Measurements from ENCODE around the gene EFNB2. TPM values are rescaled to one million over a fixed set of nuclear protein-coding genes. Genes with fewer than 3 reads are reported as not detected.

The EFNB2 gene
- total RNA-seq, 2 donors from 2014 or later, result not detected

DNA sequence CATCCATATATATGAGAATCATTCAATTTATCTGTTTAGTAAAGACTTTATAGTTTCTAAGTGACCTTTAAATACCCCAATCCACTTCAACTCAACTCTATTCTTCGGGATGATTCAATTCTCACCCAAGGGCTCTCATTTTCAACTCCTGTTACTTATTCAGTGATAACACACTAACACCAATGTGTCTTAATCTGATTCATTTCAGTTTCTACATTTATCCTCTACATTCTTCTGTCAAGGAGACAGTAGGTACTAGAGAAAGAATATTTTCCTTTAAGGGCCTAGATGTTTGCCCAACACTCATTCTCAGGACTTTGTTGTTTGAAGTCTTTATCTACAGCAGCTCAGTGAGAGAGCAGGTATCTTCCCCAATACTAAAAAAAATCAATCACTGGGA lies 25.4 kb upstream of the EFNB2 start:
- peak; percentile 74 to 84 for ATAC-seq
- H3K27ac Mint-ChIP-seq, result peak overlapping the region; percentile 60 to 69
- peaks cover 18 to 27% of the 10 kb centered on the region in 2 donors for H3K36me3 Mint-ChIP-seq
- no peak for DNase-seq (ENCODE audit: low spot score in 2 of 2)
- no peaks in the 10 kb centered on the region for H3K9me3 Mint-ChIP-seq

DNA sequence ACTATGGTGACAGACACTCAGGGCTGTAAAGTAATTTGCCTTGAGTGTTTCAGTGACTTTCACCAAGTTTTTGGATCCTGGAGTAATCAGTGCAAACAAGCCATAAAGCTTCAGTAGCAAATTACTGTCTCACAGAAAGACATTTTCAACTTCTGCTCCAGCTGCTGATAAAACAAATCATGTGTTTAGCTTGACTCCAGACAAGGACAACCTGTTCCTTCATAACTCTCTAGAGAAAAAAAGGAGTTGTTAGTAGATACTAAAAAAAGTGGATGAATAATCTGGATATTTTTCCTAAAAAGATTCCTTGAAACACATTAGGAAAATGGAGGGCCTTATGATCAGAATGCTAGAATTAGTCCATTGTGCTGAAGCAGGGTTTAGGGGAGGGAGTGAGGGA lies 23.1 kb upstream of the EFNB2 start:
- H3K9me3 Mint-ChIP-seq, result no peaks in the 10 kb centered on the region
- peaks cover 20 to 39% of the 10 kb centered on the region in 2 donors for H3K36me3 Mint-ChIP-seq
- H3K27ac Mint-ChIP-seq, result peak overlapping the region in 1 of 2 donors; percentile 33
- no peak for DNase-seq (ENCODE audit: low spot score in 2 of 2)
- ATAC-seq, result no peak

- ATAC-seq, result no peak
- peaks cover 28 to 47% of the 10 kb centered on the region in 2 donors for H3K36me3 Mint-ChIP-seq
- no peaks in the 10 kb centered on the region for H3K9me3 Mint-ChIP-seq
- no peak overlapping the region for H3K27ac Mint-ChIP-seq
- DNase-seq (ENCODE audit: low spot score in 2 of 2), result no peak
Measured at GRCh38 chr13:106555631-106556328, 20.3 kb upstream of the EFNB2 start.

DNA sequence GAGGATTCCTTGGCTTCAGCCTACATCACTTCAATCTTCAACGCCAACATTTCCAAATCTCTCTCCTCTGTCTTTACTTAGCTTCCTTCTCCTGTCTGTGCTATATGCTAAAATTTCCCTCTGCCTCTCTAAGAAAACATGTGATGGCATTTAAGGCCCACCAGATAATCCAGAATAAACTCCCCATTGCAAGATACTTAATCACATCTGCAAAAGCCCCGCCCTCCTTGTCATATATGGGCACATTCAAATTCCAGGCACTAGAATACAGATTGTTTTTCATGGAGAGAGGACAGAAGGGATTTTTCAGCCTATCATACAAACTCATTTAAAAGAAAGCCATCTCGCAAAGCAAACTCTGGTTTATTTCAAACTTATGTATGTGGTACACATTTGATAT lies 16.3 kb upstream of the EFNB2 start:
- DNase-seq (ENCODE audit: low spot score in 2 of 2) (no peak), ATAC-seq (no peak)
- Mint-ChIP-seq H3K36me3 (peaks cover 25 to 28% of the 10 kb centered on the region in 2 donors), H3K27ac (no peak overlapping the region), H3K9me3 (no peaks in the 10 kb centered on the region)

GRCh38 chr13:106551350-106551749 lies 15.9 kb upstream of the EFNB2 start:
- H3K27ac Mint-ChIP-seq, result no peak overlapping the region
- no peak for ATAC-seq
- DNase-seq (ENCODE audit: low spot score in 2 of 2), result no peak
- peaks cover 25 to 26% of the 10 kb centered on the region in 2 donors for H3K36me3 Mint-ChIP-seq
- H3K9me3 Mint-ChIP-seq, result no peaks in the 10 kb centered on the region

DNA sequence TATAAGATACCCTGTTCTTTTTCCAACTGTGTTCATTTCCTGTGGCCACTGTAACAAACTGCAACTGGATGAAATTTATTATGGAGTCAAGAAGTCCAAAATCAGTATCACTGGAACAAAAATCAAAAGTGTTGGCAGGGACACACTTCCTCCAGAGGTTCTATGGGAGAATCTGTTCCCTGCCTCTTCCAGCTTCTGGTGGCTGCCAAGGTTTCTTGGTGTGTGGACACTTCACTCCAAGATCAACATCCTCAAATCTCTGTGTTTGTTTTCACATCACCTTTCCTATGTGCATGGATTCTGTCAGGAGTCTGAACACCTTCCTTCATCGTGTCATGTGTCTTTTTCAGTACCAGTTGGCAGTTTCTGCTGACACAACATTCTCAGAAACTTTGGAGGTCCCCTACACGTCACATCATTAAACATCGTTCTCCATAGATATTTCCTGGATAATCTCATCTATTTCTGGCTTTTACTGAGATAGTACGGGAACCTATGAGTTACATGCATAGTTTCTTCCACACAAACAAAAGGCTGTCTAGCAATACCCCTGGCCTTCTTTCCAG lies 15.2 kb upstream of the EFNB2 start:
- DNase-seq (ENCODE audit: low spot score in 2 of 2) (no peak), ATAC-seq (no peak)
- Mint-ChIP-seq H3K9me3 (no peaks in the 10 kb centered on the region), H3K27ac (peak overlapping the region in 1 of 2 donors; percentile 12), H3K36me3 (peaks cover 19 to 20% of the 10 kb centered on the region in 2 donors)

DNA sequence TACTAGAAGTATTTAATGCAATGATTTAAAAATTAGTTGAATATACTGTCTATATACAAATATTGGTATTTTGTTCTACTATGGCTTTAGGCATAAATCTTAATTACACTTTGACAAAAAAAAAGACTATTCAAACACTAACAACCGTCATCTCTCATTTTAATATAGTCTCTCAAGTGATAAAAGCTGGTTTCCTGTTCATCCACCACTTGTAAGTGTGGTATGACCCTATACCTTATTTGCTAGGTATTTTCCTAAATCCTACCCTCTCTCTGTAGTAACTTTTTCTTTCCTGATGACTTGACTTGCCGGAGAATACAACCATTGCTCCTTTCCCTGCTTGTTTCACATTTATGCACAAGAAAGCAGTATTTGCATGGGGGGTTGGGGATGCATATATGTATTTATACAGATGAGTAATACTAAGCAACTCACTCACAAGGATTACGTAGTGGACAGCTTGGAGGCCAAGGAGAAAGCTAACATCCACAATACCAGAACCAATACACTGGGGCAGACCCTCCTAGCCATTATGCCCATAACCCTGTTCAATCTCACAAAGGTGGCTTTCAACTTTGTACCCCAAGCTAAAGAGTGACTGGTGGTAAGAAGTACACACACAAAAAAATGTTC lies 12.7 kb upstream of the EFNB2 start:
- Mint-ChIP-seq H3K36me3 (peaks cover 9 to 12% of the 10 kb centered on the region in 2 donors), H3K9me3 (no peaks in the 10 kb centered on the region), H3K27ac (no peak overlapping the region)
- ATAC-seq (no peak), DNase-seq (ENCODE audit: low spot score in 2 of 2) (no peak)

- DNase-seq (ENCODE audit: low spot score in 2 of 2) (no peak), ATAC-seq (no peak)
- H3K27ac Mint-ChIP-seq, result no peak overlapping the region
- no peaks in the 10 kb centered on the region for H3K9me3 Mint-ChIP-seq
- no peaks in the 10 kb centered on the region for H3K36me3 Mint-ChIP-seq
Measured at GRCh38 chr13:106541826-106542225, 6.4 kb upstream of the EFNB2 start.

DNA sequence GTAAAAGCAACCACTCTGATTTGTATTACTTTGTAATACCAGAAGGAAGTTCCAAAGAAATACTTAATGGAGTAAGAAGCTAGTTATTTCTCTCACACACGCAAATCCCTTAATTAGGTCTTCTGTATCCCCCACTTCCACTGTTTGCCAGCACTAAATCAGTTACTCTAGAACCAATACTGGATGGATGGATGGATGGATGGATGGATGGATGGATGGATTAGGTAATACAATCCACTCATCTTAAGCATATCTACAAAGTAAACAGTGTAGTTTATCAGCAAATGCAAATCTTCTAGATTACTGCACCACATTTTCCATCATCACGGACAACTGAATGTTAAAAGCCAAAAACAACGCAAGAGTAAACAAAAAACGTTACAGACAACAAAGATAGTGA lies 5.2 kb upstream of the EFNB2 start:
- Mint-ChIP-seq H3K36me3 (no peaks in the 10 kb centered on the region), H3K27ac (no peak overlapping the region), H3K9me3 (no peaks in the 10 kb centered on the region)
- DNase-seq (ENCODE audit: low spot score in 2 of 2) (no peak), ATAC-seq (no peak)

GRCh38 chr13:106537521-106537920 lies 2.1 kb upstream of the EFNB2 start:
- no peak for ATAC-seq
- Mint-ChIP-seq H3K9me3 (no peaks in the 10 kb centered on the region), H3K36me3 (no peaks in the 10 kb centered on the region), H3K27ac (no peak overlapping the region)
- no peak for DNase-seq (ENCODE audit: low spot score in 2 of 2)

- Mint-ChIP-seq H3K27ac (peak overlapping the region; percentile 14 to 86), H3K9me3 (no peaks in the 10 kb centered on the region), H3K36me3 (no peaks in the 10 kb centered on the region)
- DNase-seq (ENCODE audit: low spot score in 2 of 2) (peak; percentile 74 to 90), ATAC-seq (peak; percentile 38 to 45)
Measured at GRCh38 chr13:106536244-106537034, 977 bp upstream of the EFNB2 start.

- no peaks in the 10 kb centered on the region for H3K36me3 Mint-ChIP-seq
- no peaks in the 10 kb centered on the region for H3K9me3 Mint-ChIP-seq
- no peak overlapping the region for H3K27ac Mint-ChIP-seq
- peak in 1 of 2 donors; percentile 22 for DNase-seq (ENCODE audit: low spot score in 2 of 2)
- peak; percentile 1 to 30 for ATAC-seq
Measured at GRCh38 chr13:106534639-106535551, 567 bp downstream of the EFNB2 start.

- peak; percentile 30 to 57 for DNase-seq (ENCODE audit: low spot score in 2 of 2)
- Mint-ChIP-seq H3K27ac (no peak overlapping the region), H3K36me3 (no peaks in the 10 kb centered on the region), H3K9me3 (no peaks in the 10 kb centered on the region)
- no peak for ATAC-seq
Measured at GRCh38 chr13:106533943-106534638, 1.4 kb downstream of the EFNB2 start.

DNA sequence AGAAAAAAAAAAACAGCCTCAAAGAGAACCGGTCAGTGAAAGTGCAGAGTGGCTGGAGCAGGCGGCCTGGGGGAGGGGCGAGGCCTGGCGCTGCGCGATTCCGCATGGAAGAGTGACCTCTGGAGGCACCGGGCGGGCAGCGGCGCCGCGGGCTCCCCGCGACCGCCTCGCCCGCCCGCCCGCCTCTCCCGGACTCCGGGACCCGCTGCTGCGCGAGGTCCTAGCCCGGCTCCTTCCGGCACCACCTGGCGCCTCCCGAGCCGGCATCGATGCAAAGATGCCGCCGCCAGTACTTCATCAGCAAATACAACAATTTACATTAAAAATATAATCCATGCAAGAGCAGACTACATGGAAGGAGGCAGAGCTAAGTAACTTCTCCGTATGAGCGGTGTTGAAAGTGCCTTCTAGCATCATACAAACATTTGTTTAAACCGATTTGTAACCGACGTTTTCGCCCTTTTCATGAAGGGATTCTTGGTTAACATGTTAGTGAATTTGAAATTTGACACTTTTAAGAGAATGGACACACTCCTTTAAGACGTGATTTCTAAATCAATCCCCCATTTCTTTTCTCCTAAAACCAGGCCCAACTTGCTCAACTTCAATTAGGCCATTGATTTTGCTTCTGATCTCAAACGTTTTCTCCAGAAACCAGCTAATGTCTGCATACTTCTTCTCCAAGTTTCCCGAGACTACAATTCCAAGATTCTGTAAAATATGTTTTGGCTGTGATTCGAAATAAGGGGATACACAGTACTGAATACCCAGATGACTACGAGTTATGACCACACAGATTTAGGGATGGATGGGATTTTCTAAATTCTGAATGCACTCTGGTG lies 2.1 kb downstream of the EFNB2 start:
- Mint-ChIP-seq H3K36me3 (no peaks in the 10 kb centered on the region), H3K27ac (no peak overlapping the region), H3K9me3 (no peaks in the 10 kb centered on the region)
- ATAC-seq (no peak), DNase-seq (ENCODE audit: low spot score in 2 of 2) (peak in 1 of 2 donors; percentile 15)
